HepG2 (cell line): ENCODE results near the gene CCDC120. TPM values are rescaled to one million over a fixed set of nuclear protein-coding genes. Genes with fewer than 3 reads are reported as not detected.

ENCODE experiments used
- ARHGAP35 ChIP-seq: sonication (generic); formaldehyde crosslinking; IDR thresholded peaks from 2 replicates; pipeline ENCODE4 v1.9.0; 2022; ENCODE audit warnings: mild to moderate bottlenecking, inconsistent platforms, moderate library complexity, missing genetic modification reagents, borderline replicate concordance
- ATF7-NPFF ChIP-seq: sonication (generic); formaldehyde crosslinking; IDR thresholded peaks from 2 replicates; pipeline ENCODE4 v1.8.1; 2023; ENCODE audit warnings: mild to moderate bottlenecking, low read depth, missing genetic modification reagents, moderate library complexity
- FIP1L1 ChIP-seq: fragments of 200-400 bp; formaldehyde crosslinking; IDR thresholded peaks from 2 replicates; pipeline ENCODE4 v1.6.1; 2018; ENCODE audit warnings: low read depth, mild to moderate bottlenecking, low read length, moderate library complexity, borderline replicate concordance; ENCODE audit not compliant: insufficient read depth
- GPN1 ChIP-seq: sonication (generic); formaldehyde crosslinking; IDR thresholded peaks from 2 replicates; pipeline ENCODE4 v1.5.1; 2020; ENCODE audit warnings: missing genetic modification reagents, borderline replicate concordance
- HOXA9 ChIP-seq: sonication (generic); formaldehyde crosslinking; IDR thresholded peaks from 2 replicates; pipeline ENCODE4 v1.8.1; 2022; ENCODE audit warnings: missing genetic modification reagents, mild to moderate bottlenecking, moderate library complexity, borderline replicate concordance
- IKZF5 ChIP-seq: IDR thresholded peaks from 2 replicates; pipeline ENCODE4 v1.6.1; 2018; ENCODE audit warnings: missing genetic modification reagents, mild to moderate bottlenecking, missing compliant biosample characterization
- KDM2A ChIP-seq: sonication (generic); formaldehyde crosslinking; IDR thresholded peaks from 2 replicates; pipeline ENCODE4 v1.4.0; 2020; ENCODE audit warnings: low read depth, missing genetic modification reagents, borderline replicate concordance
- KMT2B ChIP-seq: IDR thresholded peaks from 2 replicates; pipeline ENCODE4 v1.6.1; 2016; ENCODE audit warnings: missing genetic modification reagents, missing compliant biosample characterization
- MATR3 ChIP-seq: sonication (generic); formaldehyde crosslinking; IDR thresholded peaks from 2 replicates; pipeline ENCODE4 v1.4.0; 2020; ENCODE audit warnings: missing genetic modification reagents
- MED13 ChIP-seq: sonication (generic); formaldehyde crosslinking; IDR thresholded peaks from 2 replicates; pipeline ENCODE4 v1.5.0; 2020; ENCODE audit warnings: missing genetic modification reagents
- MYPOP ChIP-seq: sonication (generic); formaldehyde crosslinking; IDR thresholded peaks from 2 replicates; pipeline ENCODE4 v1.8.1; 2023; ENCODE audit warnings: mild to moderate bottlenecking, moderate library complexity, missing genetic modification reagents
- PBX2 ChIP-seq: IDR thresholded peaks from 2 replicates; pipeline ENCODE4 v1.6.1; 2016; ENCODE audit warnings: control low read depth
- POLR2G ChIP-seq: fragments of 200-400 bp; formaldehyde crosslinking; IDR thresholded peaks from 2 replicates; pipeline ENCODE4 v1.6.1; 2018; ENCODE audit warnings: mild to moderate bottlenecking, low read depth, low read length, moderate library complexity
- SALL1 ChIP-seq: sonication (generic); formaldehyde crosslinking; IDR thresholded peaks from 2 replicates; pipeline ENCODE4 v1.8.0; 2022; ENCODE audit warnings: mild to moderate bottlenecking, missing genetic modification reagents
- SOX13 ChIP-seq, 3 experiments: fragments of 450-650 bp in 1 of 3; sonication (generic) in 1 of 3; formaldehyde crosslinking in 1 of 3; IDR thresholded peaks in 2 of 3; conservative IDR thresholded peaks in 1 of 3; 2 replicates each; pipeline versions ENCODE4 v1.5.0 to v1.6.1; 2016 to 2020; ENCODE audit warnings: antibody characterized with exemption in 1 of 3, mild to moderate bottlenecking in 1 of 3, missing compliant biosample characterization in 1 of 3, missing genetic modification reagents in 1 of 3, moderate library complexity in 1 of 3
- TERF1 ChIP-seq: sonication (generic); formaldehyde crosslinking; IDR thresholded peaks from 2 replicates; pipeline ENCODE4 v1.8.0; 2022; ENCODE audit warnings: mild to moderate bottlenecking, missing genetic modification reagents, moderate library complexity
- TMF1 ChIP-seq: sonication (generic); formaldehyde crosslinking; IDR thresholded peaks from 2 replicates; pipeline ENCODE4 v1.8.1; 2022; ENCODE audit warnings: low read depth, missing genetic modification reagents
- ZBTB42 ChIP-seq: sonication (generic); formaldehyde crosslinking; IDR thresholded peaks from 2 replicates; pipeline ENCODE4 v1.5.0; 2020; ENCODE audit warnings: mild to moderate bottlenecking, missing genetic modification reagents
- ZFX ChIP-seq: sonication (generic); formaldehyde crosslinking; IDR thresholded peaks from 2 replicates; pipeline ENCODE4 v1.4.0; 2020; ENCODE audit warnings: mild to moderate bottlenecking, low read depth, missing genetic modification reagents, moderate library complexity
- ZMYM4 ChIP-seq: sonication (generic); formaldehyde crosslinking; IDR thresholded peaks from 2 replicates; pipeline ENCODE4 v1.8.1; 2023; ENCODE audit warnings: mild to moderate bottlenecking, missing genetic modification reagents
- ZNF331 ChIP-seq: sonication (generic); formaldehyde crosslinking; IDR thresholded peaks from 2 replicates; pipeline ENCODE4 v1.4.0; 2020; ENCODE audit warnings: missing genetic modification reagents
- ZNF446 ChIP-seq: sonication (generic); formaldehyde crosslinking; IDR thresholded peaks from 2 replicates; pipeline ENCODE4 v1.5.0; 2020; ENCODE audit warnings: mild to moderate bottlenecking, missing genetic modification reagents
- ZNF576 ChIP-seq: sonication (generic); formaldehyde crosslinking; IDR thresholded peaks from 2 replicates; pipeline ENCODE4 v1.4.0; 2020; ENCODE audit warnings: mild to moderate bottlenecking, missing genetic modification reagents
- ZNF619 ChIP-seq: sonication (generic); formaldehyde crosslinking; IDR thresholded peaks from 2 replicates; pipeline ENCODE4 v1.4.0; 2020; ENCODE audit warnings: mild to moderate bottlenecking, missing genetic modification reagents
- polyA plus RNA-seq, 8 experiments: library from polyadenylated mRNA; depleted of rRNA in 3 of 8; stranded (reverse) in 7 of 8; unstranded in 1 of 8; fragments of >200 nt; fragmentation: Illumina TruSeq in 4 of 8; extraction: Trizol in 4 of 8; gene quantifications; 2 replicates each; pipeline versions ENCODE4 v1.2.1 to v1.2.3, GENCODE V29; 2011 to 2016; ENCODE audit warnings: low read depth in 4 of 8, missing spikeins in 1 of 8, mixed read lengths in 1 of 8; ENCODE audit not compliant: insufficient read depth in 1 of 8
- total RNA-seq, 5 experiments: library from RNA; depleted of rRNA; stranded (reverse); fragments of >200 nt; fragmentation: Illumina TruSeq; extraction: Trizol; gene quantifications; 2 replicates each; pipeline ENCODE4 v1.2.3, GENCODE V29; 2016; ENCODE audit warnings: low read depth in 1 of 5

The CCDC120 gene
- total and polyA plus RNA-seq, 2 of the 13 experiments (the other 11 are each of a cell fraction or from before 2014, with no cell fraction given), result 0.89 to 3.2 TPM

- TF ChIP-seq SALL1 (CRISPR knock-in tag) (peak; percentile 13; the same call in 1 of the 2 replicates), MATR3 (no peak), ZBTB42 (CRISPR knock-in tag) (0 out of 2 replicates have a peak, but pooled peaks have one; percentile 45), ZNF331 (CRISPR knock-in tag) (0 out of 2 replicates have a peak, but pooled peaks have one; percentile 28), ARHGAP35 (CRISPR knock-in tag) (no peak), KMT2B (peak; percentile 26; the same call in 1 of the 2 replicates), MED13 (CRISPR knock-in tag) (no peak), ZNF576 (CRISPR knock-in tag) (no peak), ATF7-NPFF (CRISPR knock-in tag) (no peak), ZNF619 (no peak), KDM2A (CRISPR knock-in tag) (peak; percentile 70), POLR2G (peak; percentile 69; the same call in 1 of the 2 replicates), IKZF5 (CRISPR knock-in tag) (no peak), ZNF446 (CRISPR knock-in tag) (no peak), SOX13 (IDR thresholded peaks at IDR 0.05) (no peak), SOX13 (CRISPR knock-in tag; conservative IDR thresholded peaks at IDR 0.05 in 1 of 2, IDR thresholded peaks at IDR 0.05 in 1 of 2) (no peak), ZMYM4 (CRISPR knock-in tag) (peak; percentile 28; the same call in 1 of the 2 replicates), GPN1 (CRISPR knock-in tag) (no peak), PBX2 (CRISPR knock-in tag) (no peak), ZFX (CRISPR knock-in tag) (peak; percentile 95), HOXA9 (CRISPR knock-in tag) (no peak), TMF1 (CRISPR knock-in tag) (no peak), FIP1L1 (no peak), MYPOP (peak; percentile 65; the same call in 1 of the 2 replicates), TERF1 (CRISPR knock-in tag) (no peak)
Observed at GRCh38 chrX:49079489-49080428, 21.0 kb downstream of the CCDC120 start, which contains the start of gene WDR45 (continued).
